OCI-LY7 (cell line): Measurements from ENCODE around the gene DDX5. TPM values are rescaled to one million over a fixed set of nuclear protein-coding genes. Genes with fewer than 3 reads are reported as not detected.

Experiments used
- BruUV-seq: library from RNA; stranded (reverse); fragments of 400-500 nt; replicated peaks from 2 replicates; lab custom pipeline; 2021; lab: Mats Ljungman, UMichigan
- CTCF ChIA-PET: fragments of 300-600 bp; sonication (Branson Sonifier 250); formaldehyde crosslinking; loops from one replicate; lab custom pipeline; 2022; ENCODE audit warnings: antibody characterized with exemption; ENCODE audit not compliant: unreplicated experiment; lab: Charles Lee
- POLR2A ChIA-PET: fragments of 300-600 bp; sonication (Branson Sonifier 250); formaldehyde crosslinking; loops from one replicate; lab custom pipeline; 2022; ENCODE audit warnings: antibody characterized with exemption; lab: Charles Lee
- DNase-seq: peaks from one replicate; pipeline ENCODE4 v3.0.0-alpha.2; 2015; ENCODE audit warnings: low spot score
- H2AFZ ChIP-seq: fragments of 200-600 bp; sonication (generic), shearing (Covaris generic); 2 replicates; pipeline ENCODE4 v1.6.1; 2014; ENCODE audit warnings: mild to moderate bottlenecking, antibody characterized with exemption, low read length, moderate library complexity
- H3K27ac ChIP-seq: fragments of 200-600 bp; sonication (generic); 2 replicates; pipeline ENCODE4 v1.5.1; 2014; ENCODE audit warnings: mixed run types, low read depth, mild to moderate bottlenecking, moderate library complexity, low read length, inconsistent platforms; ENCODE audit not compliant: poor library complexity, severe bottlenecking
- H3K36me3 ChIP-seq: fragments of 200-600 bp; sonication (generic); 2 replicates; pipeline ENCODE4 v1.6.1; 2014; ENCODE audit warnings: mild to moderate bottlenecking, antibody characterized with exemption, low read length, moderate library complexity, mixed read lengths; ENCODE audit not compliant: insufficient read depth
- H3K4me1 ChIP-seq: fragments of 200-600 bp; sonication (generic); 2 replicates; pipeline ENCODE4 v1.5.1; 2014; ENCODE audit warnings: mild to moderate bottlenecking, low read length; ENCODE audit not compliant: insufficient read depth, poor library complexity, severe bottlenecking
- H3K4me2 ChIP-seq: fragments of 200-600 bp; sonication (generic); 2 replicates; pipeline ENCODE4 v1.6.1; 2014; ENCODE audit warnings: mild to moderate bottlenecking, low read length
- H3K4me3 ChIP-seq: fragments of 200-600 bp; sonication (generic); 2 replicates; pipeline ENCODE4 v1.5.1; 2014; ENCODE audit warnings: mild to moderate bottlenecking, low read depth, low read length; ENCODE audit not compliant: poor library complexity, severe bottlenecking
- H3K79me2 ChIP-seq: fragments of 200-600 bp; sonication (generic); 2 replicates; pipeline ENCODE4 v1.6.1; 2016; ENCODE audit warnings: low read depth, mild to moderate bottlenecking, low read length, moderate library complexity, mixed read lengths; ENCODE audit not compliant: insufficient read depth
- H3K9me2 ChIP-seq: fragments of 200-600 bp; sonication (generic); 2 replicates; pipeline ENCODE4 v1.6.1; 2016; ENCODE audit warnings: mild to moderate bottlenecking, low read length, mixed read lengths; ENCODE audit not compliant: insufficient read depth
- H3K9me3 ChIP-seq: fragments of 200-600 bp; sonication (generic); 2 replicates; pipeline ENCODE4 v1.6.1; 2014; ENCODE audit warnings: mild to moderate bottlenecking, mixed run types, low read length, mixed read lengths
- H4K20me1 ChIP-seq: fragments of 200-600 bp; sonication (generic); 2 replicates; pipeline ENCODE4 v1.6.1; 2014; ENCODE audit warnings: mild to moderate bottlenecking, antibody characterized with exemption, low read length, moderate library complexity, mixed read lengths; ENCODE audit not compliant: insufficient read depth
- CTCF ChIP-seq: fragments of 200-600 bp; sonication (generic); conservative IDR thresholded peaks from 2 replicates; pipeline ENCODE4 v1.5.1; 2014; ENCODE audit warnings: mild to moderate bottlenecking, antibody characterized with exemption, low read length, moderate library complexity, mixed read lengths
- EZH2phosphoT487 ChIP-seq: fragments of 200-600 bp; sonication (generic); IDR thresholded peaks from 2 replicates; pipeline ENCODE4 v1.6.1; 2018; ENCODE audit warnings: low read depth, borderline replicate concordance, mild to moderate bottlenecking, mixed run types, antibody characterized with exemption, low read length, moderate library complexity, mixed read lengths
- intact Hi-C: fragments of 100-400 bp; cut with micrococcal nuclease; formaldehyde crosslinking; loops from one replicate; pipeline ENCODE4 v1.10.0; 2022; ENCODE audit not compliant: unreplicated experiment
- total RNA-seq, 2 experiments: library from RNA; depleted of rRNA in 1 of 2; stranded (reverse); fragments of >200 nt in 1 of 2; shearing (Covaris generic) in 1 of 2; gene quantifications; 2 replicates each; pipeline ENCODE4 v1.2.3, GENCODE V29; 2014 to 2022

The DDX5 gene
- total RNA-seq, 2 experiments from 2014 or later, result 362 to 815 TPM

- intact Hi-C loops, result loop anchor here (5.0 kb wide), 1 partner anchor 573 kb away; no protein-coding TSS in a partner anchor
- Histone ChIP-seq H3K9me2 (no peaks in the 10 kb centered on the region), H3K4me2 (peak overlapping the region; percentile 76), H3K79me2 (peaks cover 80% of the 10 kb centered on the region), H3K36me3 (peaks cover 76% of the 10 kb centered on the region), H4K20me1 (peaks cover 52% of the 10 kb centered on the region), H3K27ac (peak overlapping the region; percentile 26), H3K4me3 (no peak overlapping the region), H2AFZ (no peak overlapping the region), H3K4me1 (peaks cover 72% of the 10 kb centered on the region), H3K9me3 (no peaks in the 10 kb centered on the region)
- POLR2A ChIA-PET, result interaction anchor here (0.7 kb wide), 1 partner anchor 9 kb away, joined by 3 read pairs; no protein-coding TSS in a partner anchor
- TF ChIP-seq CTCF (no peak), EZH2phosphoT487 (no peak)
- CTCF ChIA-PET, result no interaction called here
- peak; percentile 31 for DNase-seq
- BruUV-seq, result TSS peak; percentile 13
Measured at GRCh38 chr17:64499805-64500486, 6.1 kb downstream of the DDX5 start.

GRCh38 chr17:64498308-64499203 lies 7.5 kb downstream of the DDX5 start:
- Histone ChIP-seq H3K27ac (peak overlapping the region; percentile 96), H4K20me1 (peaks cover 43% of the 10 kb centered on the region; the same call in 1 of the 2 replicates), H3K9me2 (no peaks in the 10 kb centered on the region), H2AFZ (no peak overlapping the region), H3K4me2 (peak overlapping the region; percentile 76), H3K79me2 (peaks cover 80% of the 10 kb centered on the region), H3K36me3 (peaks cover 74% of the 10 kb centered on the region), H3K9me3 (no peaks in the 10 kb centered on the region), H3K4me1 (peaks cover 67% of the 10 kb centered on the region), H3K4me3 (peak overlapping the region; percentile 87)
- ChIA-PET POLR2A (interaction anchor here (0.6 to 1.4 kb wide), 6 partner anchors 19 to 103 kb away, joined by 3 to 4 read pairs (median 4); no protein-coding TSS in a partner anchor), CTCF (no interaction called here)
- BruUV-seq, result no TSS peak
- intact Hi-C loops, result loop anchor here (5.0 kb wide), 1 partner anchor 571 kb away; no protein-coding TSS in a partner anchor
- TF ChIP-seq CTCF, result no peak
- TF ChIP-seq EZH2phosphoT487, result no peak
- no peak for DNase-seq
